ENCODE data around the gene GRIK4. TPM values are rescaled to one million over a fixed set of nuclear protein-coding genes. Genes with fewer than 3 reads are reported as not detected.

The GRIK4 gene
- polyA plus RNA-seq, 1 donor from 2014 or later: not detected

DNA sequence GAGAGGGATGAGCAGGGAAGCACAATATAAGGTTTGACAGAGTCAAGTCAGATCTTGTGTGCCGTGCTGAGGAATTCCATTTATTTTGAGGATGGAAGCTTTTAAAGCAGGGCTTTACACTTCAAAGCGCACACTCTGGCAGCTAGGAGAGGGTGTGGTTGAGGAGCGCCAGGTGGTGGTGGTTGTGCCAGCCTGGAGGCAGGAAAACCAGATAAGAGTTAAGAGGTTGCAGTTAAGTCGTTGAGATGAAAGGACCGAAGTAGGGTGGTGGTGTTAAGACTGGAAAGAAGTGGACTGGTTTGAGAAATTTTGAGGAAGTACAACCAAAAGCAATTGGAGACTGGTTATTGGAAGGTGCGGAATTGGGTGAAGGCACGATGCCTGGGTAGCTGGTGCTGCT is 280.8 kb downstream of the GRIK4 start:
- Mint-ChIP-seq H3K27me3 (peaks cover 8% of the 10 kb centered on the region), H3K27ac (no peak overlapping the region), H3K4me3 (no peak overlapping the region), H3K4me1 (no peaks in the 10 kb centered on the region), H3K9me3 (no peaks in the 10 kb centered on the region), H3K36me3 (no peaks in the 10 kb centered on the region)

DNA sequence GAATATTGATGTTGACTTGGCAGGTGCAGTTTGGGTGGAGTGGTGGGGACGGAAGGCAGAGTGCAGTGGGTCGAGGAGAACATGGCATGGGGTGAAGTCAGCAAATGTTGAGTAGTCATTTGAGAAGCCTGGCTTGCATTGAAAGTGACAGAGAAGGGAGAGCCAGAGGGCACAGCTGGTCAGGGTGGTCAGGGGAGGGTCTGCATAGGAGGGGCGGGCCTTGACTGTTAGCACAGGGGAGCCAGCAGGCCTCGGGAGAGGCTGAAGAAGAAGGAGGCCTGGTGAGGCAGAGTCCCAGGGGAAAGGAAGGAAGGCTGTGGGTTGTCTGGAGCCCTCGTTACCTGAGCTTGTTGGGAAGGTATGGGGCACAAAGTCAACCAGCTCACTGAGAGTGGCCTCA is 281.6 kb downstream of the GRIK4 start:
- H3K4me1 Mint-ChIP-seq: no peaks in the 10 kb centered on the region

DNA sequence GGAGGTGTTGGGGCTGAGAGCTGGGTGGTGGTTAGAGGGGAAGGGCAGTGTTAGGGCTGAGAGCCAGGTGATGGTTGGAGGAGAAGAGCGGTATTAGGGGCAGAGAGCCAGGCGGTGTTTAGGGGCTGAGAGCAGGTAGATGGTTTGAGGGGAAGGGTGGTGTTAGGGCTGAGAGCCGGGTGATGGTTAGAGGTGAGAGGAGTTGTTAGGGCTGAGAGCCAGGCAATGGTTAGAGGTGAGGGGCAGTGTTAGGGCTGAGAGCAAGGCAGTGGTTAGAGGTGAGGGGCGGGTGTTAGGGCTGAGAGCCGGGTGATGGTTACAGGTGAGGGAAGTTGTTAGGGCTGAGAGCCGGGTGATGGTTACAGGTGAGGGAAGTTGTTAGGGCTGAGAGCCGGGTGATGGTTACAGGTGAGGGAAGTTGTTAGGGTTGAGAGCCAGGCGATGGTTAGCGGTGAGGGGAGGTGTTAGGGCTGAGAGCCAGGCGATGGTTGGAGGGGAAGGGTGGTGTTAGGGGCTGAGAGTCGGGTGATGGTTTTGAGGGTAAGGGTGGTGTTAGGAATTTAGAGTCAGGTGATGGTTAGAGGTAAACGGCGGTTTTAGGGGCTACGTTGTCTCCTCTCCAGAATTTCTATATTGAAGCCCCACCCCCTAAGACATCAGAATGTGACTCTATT is 282.4 kb downstream of the GRIK4 start:
- Mint-ChIP-seq H3K27me3 (peaks cover 8% of the 10 kb centered on the region), H3K4me1 (no peaks in the 10 kb centered on the region), H3K9me3 (no peaks in the 10 kb centered on the region), H3K27ac (no peak overlapping the region), H3K4me3 (no peak overlapping the region), H3K36me3 (no peaks in the 10 kb centered on the region)

More for the DNA sequence above, 281.6 kb downstream of the GRIK4 start:
- Mint-ChIP-seq H3K9me3 (no peaks in the 10 kb centered on the region), H3K27me3 (peaks cover 8% of the 10 kb centered on the region), H3K4me3 (no peak overlapping the region), H3K27ac (no peak overlapping the region), H3K36me3 (no peaks in the 10 kb centered on the region)

DNA sequence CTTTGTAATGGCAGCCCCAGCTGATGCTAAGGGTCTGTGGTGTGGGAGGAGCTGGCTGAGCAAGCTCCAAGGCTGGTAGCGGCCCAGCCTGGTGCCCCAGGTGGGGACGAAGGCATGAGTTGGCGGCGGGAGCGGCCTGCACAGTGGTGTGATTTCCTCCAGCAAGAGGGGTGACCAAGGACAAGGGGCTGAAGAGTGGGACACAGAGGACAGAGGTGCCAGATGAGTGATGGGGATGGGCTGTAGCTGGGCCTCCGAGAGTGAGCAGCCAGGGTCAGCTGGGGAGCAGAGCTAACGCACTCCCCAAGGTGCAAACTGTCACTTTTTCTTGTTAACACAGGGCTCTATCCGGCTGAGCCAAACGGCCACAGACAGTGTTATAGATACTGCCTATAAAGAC is 283.2 kb downstream of the GRIK4 start:
- H3K4me3 Mint-ChIP-seq: no peak overlapping the region
- H3K27ac Mint-ChIP-seq: no peak overlapping the region

DNA sequence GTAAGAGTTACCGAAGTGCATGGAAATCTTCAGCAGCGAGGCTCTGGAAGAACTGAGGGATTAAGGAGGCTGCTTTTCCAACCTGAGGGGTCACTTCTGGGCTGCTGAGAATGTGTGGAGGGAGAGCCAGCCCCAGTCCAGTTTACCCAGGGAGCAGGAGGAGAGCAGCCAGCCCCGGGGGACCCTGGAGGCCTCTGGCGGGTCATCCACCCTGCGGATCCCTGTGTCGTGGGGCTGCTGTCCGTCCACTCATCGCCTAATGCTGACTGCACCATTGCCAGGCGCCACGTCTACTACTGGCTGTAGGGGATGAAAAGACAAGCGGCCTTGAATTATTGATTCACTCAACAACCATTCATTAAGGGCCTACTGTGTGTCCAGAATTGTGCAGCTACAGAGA is 283.6 kb downstream of the GRIK4 start:
- H3K36me3 Mint-ChIP-seq: no peaks in the 10 kb centered on the region
- H3K27me3 Mint-ChIP-seq: peaks cover 8% of the 10 kb centered on the region
- H3K9me3 Mint-ChIP-seq: no peaks in the 10 kb centered on the region
- no peak overlapping the region for H3K27ac Mint-ChIP-seq
- no peaks in the 10 kb centered on the region for H3K4me1 Mint-ChIP-seq
- no peak overlapping the region for H3K4me3 Mint-ChIP-seq

More for the DNA sequence above, 283.2 kb downstream of the GRIK4 start:
- no peaks in the 10 kb centered on the region for H3K9me3 Mint-ChIP-seq
- no peaks in the 10 kb centered on the region for H3K36me3 Mint-ChIP-seq
- H3K4me1 Mint-ChIP-seq: no peaks in the 10 kb centered on the region
- H3K27me3 Mint-ChIP-seq: peaks cover 8% of the 10 kb centered on the region

DNA sequence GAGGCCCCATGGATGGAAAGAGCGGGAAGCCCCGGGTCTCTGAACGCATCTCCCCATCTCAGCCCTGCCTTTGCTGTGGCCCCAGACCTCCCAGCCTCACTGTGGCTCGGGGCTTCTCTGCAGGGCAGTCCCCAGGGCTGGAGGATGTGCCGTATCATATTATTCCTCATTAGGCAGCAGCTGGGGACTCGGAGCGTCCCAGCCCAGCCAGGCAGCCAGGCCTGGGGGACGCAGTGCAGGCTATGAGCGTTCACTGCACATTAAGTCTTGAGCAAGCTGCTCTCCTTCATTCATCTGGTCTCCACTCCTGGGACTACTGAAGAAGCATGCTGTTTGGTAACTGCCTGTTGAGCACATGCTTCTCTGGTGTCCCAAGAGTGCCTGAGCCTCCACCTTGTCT is 285.6 kb downstream of the GRIK4 start:
- Mint-ChIP-seq H3K4me3 (no peak overlapping the region), H3K36me3 (no peaks in the 10 kb centered on the region), H3K27ac (no peak overlapping the region), H3K9me3 (no peaks in the 10 kb centered on the region), H3K27me3 (peaks cover 13% of the 10 kb centered on the region), H3K4me1 (no peaks in the 10 kb centered on the region)

DNA sequence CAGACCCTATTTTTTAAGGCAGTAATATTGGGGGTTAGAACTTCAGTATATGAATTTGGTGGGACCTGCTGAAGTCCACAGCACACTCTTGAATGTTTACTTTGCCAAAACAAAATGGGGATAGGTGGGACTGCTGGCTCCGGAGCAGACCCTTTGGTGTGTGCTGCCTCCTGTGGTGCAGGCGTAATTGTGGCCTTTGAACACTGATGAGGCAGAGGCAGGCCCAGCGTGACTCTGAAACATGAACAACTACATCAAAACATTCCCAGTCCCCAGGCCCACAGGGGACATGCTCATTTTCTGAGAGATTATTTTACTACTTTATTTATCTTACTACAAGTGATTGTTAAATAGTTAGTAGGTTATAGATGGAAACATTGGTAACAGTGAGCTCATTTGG is 287.3 kb downstream of the GRIK4 start:
- Mint-ChIP-seq H3K4me1 (peaks cover 0 to 1% (median 0%) of the 10 kb centered on the region in 3 donors), H3K4me3 (no peak overlapping the region)

DNA sequence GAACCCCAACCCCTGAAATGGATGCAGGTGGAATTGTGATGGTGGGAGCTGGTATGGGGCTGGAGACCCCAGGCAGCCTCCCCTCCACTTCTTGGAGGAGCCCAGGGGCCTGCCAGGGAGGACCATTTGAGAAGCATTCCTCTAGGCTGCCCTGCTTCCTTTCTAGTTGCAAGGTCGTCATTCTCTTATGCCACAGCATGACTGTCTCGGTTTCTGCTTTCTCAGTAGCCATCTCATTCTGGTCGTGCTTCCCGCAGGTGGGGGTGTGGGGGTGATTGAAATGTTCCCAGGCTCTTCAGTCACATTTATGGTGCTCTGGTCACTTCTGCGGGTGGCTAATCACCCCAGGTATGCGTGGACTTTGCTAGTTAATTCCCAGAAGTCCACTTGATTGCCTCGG is 288.7 kb downstream of the GRIK4 start:
- H3K27ac Mint-ChIP-seq: no peak overlapping the region
- H3K9me3 Mint-ChIP-seq: peaks cover 0 to 2% (median 0%) of the 10 kb centered on the region in 3 donors
- H3K4me1 Mint-ChIP-seq: peaks cover 0 to 1% (median 0%) of the 10 kb centered on the region in 3 donors
- no peak overlapping the region for H3K4me3 Mint-ChIP-seq
- no peaks in the 10 kb centered on the region for H3K36me3 Mint-ChIP-seq
- peaks cover 20% of the 10 kb centered on the region for H3K27me3 Mint-ChIP-seq

More for the DNA sequence above, 287.3 kb downstream of the GRIK4 start:
- Mint-ChIP-seq H3K27ac (no peak overlapping the region), H3K27me3 (peaks cover 23% of the 10 kb centered on the region), H3K36me3 (no peaks in the 10 kb centered on the region), H3K9me3 (peaks cover 0 to 2% (median 0%) of the 10 kb centered on the region in 3 donors)

DNA sequence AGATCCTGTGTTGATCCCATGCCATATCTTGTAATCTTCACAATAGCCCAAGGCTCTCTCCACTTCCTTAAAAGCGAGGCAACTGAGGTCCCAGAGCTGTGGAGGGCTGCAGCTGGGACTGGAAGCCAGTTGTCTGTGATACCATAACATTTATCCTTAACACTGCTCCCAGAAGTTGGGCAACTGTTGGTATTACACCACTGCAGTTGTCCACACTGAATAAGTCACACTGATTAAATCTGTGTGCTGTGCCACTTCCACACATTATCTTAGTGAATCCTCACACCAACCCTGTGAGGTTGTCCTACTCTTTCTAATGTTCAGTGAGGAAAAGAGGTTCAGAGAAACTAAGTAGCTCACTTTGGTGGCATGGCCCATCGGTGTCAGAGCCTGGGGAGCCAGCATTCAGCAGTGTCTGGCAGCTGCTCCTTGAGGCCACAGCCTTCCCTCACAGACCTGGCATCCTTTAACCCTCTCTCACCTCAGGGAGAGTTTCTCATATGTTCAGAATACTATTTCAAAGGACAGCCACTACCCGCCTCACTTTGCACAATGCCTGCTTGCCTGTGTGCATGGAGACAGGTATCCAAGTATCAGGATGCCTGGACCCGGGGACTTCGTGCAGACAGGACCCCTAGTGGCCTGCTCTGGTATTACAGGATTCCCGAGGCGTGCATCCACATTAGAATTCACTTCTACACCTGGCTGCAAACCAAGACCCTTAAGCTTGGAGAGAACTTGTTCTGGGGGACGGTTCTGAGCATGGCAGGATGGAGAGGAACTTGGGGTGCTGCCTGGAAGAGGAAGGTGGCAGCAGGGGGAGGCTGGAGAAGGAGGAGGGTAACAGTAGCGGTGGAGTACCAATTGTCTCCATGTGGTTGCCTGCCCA is 290.5 kb downstream of the GRIK4 start:
- Mint-ChIP-seq H3K27me3 (peaks cover 19% of the 10 kb centered on the region), H3K27ac (no peak overlapping the region), H3K36me3 (no peaks in the 10 kb centered on the region), H3K4me1 (peaks cover 0 to 2% (median 1%) of the 10 kb centered on the region in 3 donors), H3K9me3 (peaks cover 0 to 2% (median 0%) of the 10 kb centered on the region in 3 donors), H3K4me3 (no peak overlapping the region)

DNA sequence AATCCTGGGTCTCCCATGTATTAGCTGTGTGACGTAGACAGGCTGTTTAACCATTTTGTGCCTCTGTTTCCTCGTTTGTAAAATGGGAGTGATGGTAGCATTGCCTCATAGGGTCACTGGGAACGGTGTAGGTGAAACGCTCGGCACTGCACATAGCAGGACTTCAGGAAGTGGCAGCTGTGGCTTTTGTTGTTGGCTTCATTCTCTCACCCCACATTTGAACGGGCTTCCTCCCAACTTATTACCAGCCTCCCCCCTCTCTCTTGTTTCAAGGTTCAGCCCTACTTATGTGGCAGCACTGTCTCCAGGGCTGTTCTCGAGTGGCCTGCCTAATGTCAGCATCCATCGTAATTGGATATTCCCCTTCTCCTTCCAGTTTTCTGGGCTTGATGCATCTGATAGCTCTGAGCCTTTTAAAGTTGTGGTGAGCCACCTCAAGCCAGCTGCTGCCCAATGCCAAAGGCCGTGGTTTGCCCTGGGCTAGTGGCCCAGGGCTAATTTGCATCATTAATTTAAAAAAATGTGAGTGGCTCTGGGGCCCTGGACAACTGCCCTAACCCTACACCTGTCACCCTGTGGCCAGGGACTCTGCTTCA is 294.5 kb downstream of the GRIK4 start:
- H3K9me3 Mint-ChIP-seq: peaks cover 0 to 2% (median 0%) of the 10 kb centered on the region in 3 donors
- H3K4me1 Mint-ChIP-seq: peaks cover 0 to 2% (median 1%) of the 10 kb centered on the region in 3 donors
- peak overlapping the region in 1 of 4 donors; percentile 15 for H3K4me3 Mint-ChIP-seq
- no peak overlapping the region for H3K27ac Mint-ChIP-seq
- H3K27me3 Mint-ChIP-seq: peaks cover 24% of the 10 kb centered on the region
- H3K36me3 Mint-ChIP-seq: no peaks in the 10 kb centered on the region

DNA sequence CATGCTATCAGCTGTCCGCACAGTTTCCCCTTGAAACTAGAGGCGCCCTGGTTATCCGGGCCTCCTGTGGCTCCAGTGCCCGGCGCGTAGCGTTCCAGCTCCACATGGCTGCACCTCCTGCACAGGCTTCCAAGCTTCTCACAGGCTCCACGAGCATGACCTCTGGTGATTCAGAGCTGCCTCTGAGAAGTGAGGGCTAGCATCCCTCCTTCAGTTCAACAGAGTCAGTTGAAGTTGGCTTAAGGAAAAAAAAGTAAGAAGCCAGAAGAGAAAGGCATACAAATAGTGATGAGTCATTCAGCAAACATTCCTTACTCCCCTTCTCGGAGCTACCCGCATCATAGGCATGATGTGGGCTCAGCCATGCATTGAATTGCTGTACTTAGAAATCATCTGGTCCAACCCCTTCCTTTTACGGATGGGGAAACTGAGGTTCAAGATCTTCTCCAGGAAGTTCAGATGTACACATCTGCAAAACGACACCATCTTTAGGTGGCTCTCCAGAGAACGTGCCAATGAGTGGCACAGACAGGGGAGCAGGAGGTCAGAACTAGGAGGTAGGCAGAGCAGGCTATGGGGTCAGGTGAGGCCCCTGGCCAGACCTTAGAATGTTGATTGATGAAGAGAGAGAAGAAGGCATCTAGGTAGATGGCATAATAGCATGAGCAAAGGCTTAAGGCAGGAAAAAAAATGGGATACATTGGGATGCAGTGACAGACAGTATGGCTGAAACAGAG is 296.0 kb downstream of the GRIK4 start:
- Mint-ChIP-seq H3K27me3 (peaks cover 19% of the 10 kb centered on the region), H3K4me1 (peaks cover 0 to 2% (median 0%) of the 10 kb centered on the region in 3 donors), H3K27ac (no peak overlapping the region), H3K4me3 (no peak overlapping the region), H3K36me3 (no peaks in the 10 kb centered on the region), H3K9me3 (no peaks in the 10 kb centered on the region)

DNA sequence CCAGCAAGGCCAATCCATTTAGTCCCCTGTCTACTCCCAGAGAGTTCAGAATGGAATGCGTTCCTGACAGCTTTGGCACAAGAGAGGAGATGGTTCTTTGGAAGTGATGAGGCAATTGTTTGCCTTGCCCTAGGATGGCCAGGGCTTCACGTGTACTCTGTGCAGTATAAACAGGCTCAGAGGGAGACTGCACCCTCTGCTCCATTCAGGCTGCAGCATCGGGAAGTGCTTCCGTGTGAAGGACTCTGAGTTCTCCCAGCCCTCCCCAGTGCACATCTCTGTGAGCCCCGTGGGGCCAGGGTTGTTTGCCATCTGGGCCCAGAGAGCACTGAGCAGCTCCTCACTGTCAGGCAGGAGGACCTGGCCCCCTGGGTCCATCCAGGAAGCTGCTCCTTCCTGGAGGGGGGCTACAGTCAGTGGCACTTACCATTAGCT is 297.1 kb downstream of the GRIK4 start:
- Mint-ChIP-seq H3K27ac (no peak overlapping the region), H3K4me3 (no peak overlapping the region), H3K27me3 (peaks cover 15% of the 10 kb centered on the region), H3K36me3 (no peaks in the 10 kb centered on the region), H3K4me1 (peaks cover 0 to 2% (median 0%) of the 10 kb centered on the region in 3 donors), H3K9me3 (no peaks in the 10 kb centered on the region)

DNA sequence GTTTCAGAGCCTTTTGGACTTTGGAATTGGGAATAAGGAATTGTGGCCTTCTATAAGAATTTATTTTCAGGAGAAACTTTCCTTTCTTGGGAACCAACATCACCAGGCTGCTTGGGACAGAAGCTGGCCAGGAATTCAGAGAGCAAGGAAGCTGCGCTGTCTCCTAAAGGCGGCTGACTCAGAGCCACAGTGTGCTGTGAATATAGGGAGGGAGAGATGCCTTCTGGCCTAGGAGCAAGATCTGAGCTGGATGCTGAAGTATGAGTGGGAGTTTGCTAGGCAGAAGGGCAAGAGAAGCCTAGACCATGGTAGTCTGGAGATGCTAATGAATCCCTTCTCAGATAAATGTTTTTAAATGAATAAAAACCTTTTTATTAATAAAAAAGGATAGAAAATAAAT is 298.7 kb downstream of the GRIK4 start:
- Mint-ChIP-seq H3K36me3 (no peaks in the 10 kb centered on the region), H3K27me3 (peaks cover 17% of the 10 kb centered on the region), H3K27ac (no peak overlapping the region), H3K4me3 (no peak overlapping the region), H3K4me1 (peaks cover 0 to 2% (median 0%) of the 10 kb centered on the region in 3 donors), H3K9me3 (no peaks in the 10 kb centered on the region)

DNA sequence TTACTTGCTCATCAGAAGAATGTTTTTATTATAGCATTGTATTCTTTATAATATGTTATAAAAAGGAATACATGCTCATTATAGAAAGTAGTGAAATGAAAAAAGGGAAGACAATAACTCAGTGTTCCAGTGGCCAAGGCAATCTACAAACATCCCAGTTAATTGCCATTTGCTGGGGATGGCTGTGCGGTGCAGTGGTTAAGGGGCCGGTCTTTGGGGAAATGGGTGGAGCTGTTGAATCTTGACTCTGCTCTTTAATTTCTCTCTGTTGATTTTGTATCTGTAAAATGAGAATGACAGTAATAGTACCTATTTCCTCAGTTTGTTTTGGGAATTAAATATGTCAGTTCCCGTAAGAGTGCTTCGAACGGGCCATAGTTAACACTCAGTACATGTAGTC is 299.7 kb downstream of the GRIK4 start:
- no peak overlapping the region for H3K27ac Mint-ChIP-seq
- peaks cover 17% of the 10 kb centered on the region for H3K27me3 Mint-ChIP-seq
- no peaks in the 10 kb centered on the region for H3K9me3 Mint-ChIP-seq
- H3K4me3 Mint-ChIP-seq: no peak overlapping the region
- H3K4me1 Mint-ChIP-seq: peaks cover 0 to 2% (median 0%) of the 10 kb centered on the region in 3 donors
- no peaks in the 10 kb centered on the region for H3K36me3 Mint-ChIP-seq

Data from IgD-negative memory B cell (primary cell).